SU-DHL-6 (cell line): ENCODE results near the gene UBE2O.
A peak's percentile ranks its signal among the peaks of the same experiment; 100 is the strongest.
"Not testable (repeated sequence)": the region's sequence is repeated elsewhere in the genome, so short reads cannot be mapped to it uniquely, and the experiment has no call there.

Experiments used
- H2AFZ ChIP-seq: fragments of 200-600 bp; sonication (generic); 2 replicates; pipeline ENCODE4 v1.6.1; 2014; ENCODE audit warnings: low read depth, mild to moderate bottlenecking, moderate library complexity, mixed read lengths, antibody characterized with exemption, low read length; ENCODE audit not compliant: severe bottlenecking
- H3F3A ChIP-seq: fragments of 200-600 bp; shearing (Covaris generic); 2 replicates; pipeline ENCODE4 v1.6.0; 2016; ENCODE audit warnings: antibody characterized with exemption, mild to moderate bottlenecking; ENCODE audit not compliant: insufficient read depth
- H3K27ac ChIP-seq: fragments of 200-600 bp; sonication (generic); 2 replicates; pipeline ENCODE4 v1.5.1; 2016; ENCODE audit warnings: low read depth, mild to moderate bottlenecking, low read length, moderate library complexity, mixed read lengths
- H3K27me3 ChIP-seq: fragments of 200-600 bp; sonication (generic), shearing (Covaris generic); 2 replicates; pipeline ENCODE4 v1.6.0; 2014; ENCODE audit warnings: mild to moderate bottlenecking, low read length
- H3K36me3 ChIP-seq: fragments of 200-600 bp; sonication (generic); 2 replicates; pipeline ENCODE4 v1.6.1; 2014; ENCODE audit warnings: mild to moderate bottlenecking, low read length, mixed read lengths
- H3K4me2 ChIP-seq: fragments of 300-600, 200-600 bp; shearing (Covaris generic), sonication (generic); 2 replicates; pipeline ENCODE4 v1.6.0; 2014; ENCODE audit warnings: low read length, low read depth, mild to moderate bottlenecking; ENCODE audit not compliant: poor library complexity, severe bottlenecking
- H3K4me3 ChIP-seq: fragments of 200-600 bp; sonication (generic); 2 replicates; pipeline ENCODE4 v1.5.1; 2014; ENCODE audit warnings: antibody characterized with exemption, low read length, mild to moderate bottlenecking, mixed read lengths; ENCODE audit not compliant: insufficient read depth, poor library complexity, severe bottlenecking
- H3K79me2 ChIP-seq: fragments of 200-600 bp; sonication (generic); 2 replicates; pipeline ENCODE4 v1.6.1; 2014; ENCODE audit warnings: mild to moderate bottlenecking, low read length, moderate library complexity; ENCODE audit not compliant: insufficient read depth
- H3K9ac ChIP-seq: fragments of 200-600 bp; sonication (generic); 2 replicates; pipeline ENCODE4 v1.7.0; 2014; ENCODE audit warnings: mild to moderate bottlenecking, low read length
- H3K9me2 ChIP-seq: fragments of 200-600 bp; sonication (generic); replicated peaks from 2 replicates; pipeline ENCODE4 v1.6.1; 2014; ENCODE audit warnings: low read length; ENCODE audit not compliant: insufficient read depth
- H3K9me3 ChIP-seq: fragments of 200-600 bp; sonication (generic); 2 replicates; pipeline ENCODE4 v1.6.1; 2014; ENCODE audit warnings: low read length, mixed read lengths; ENCODE audit not compliant: insufficient read depth
- H4K20me1 ChIP-seq: fragments of 200-600 bp; sonication (generic); 2 replicates; pipeline ENCODE4 v1.6.1; 2014; ENCODE audit warnings: low read depth, mild to moderate bottlenecking, antibody characterized with exemption, low read length, moderate library complexity, mixed read lengths
- CTCF ChIP-seq: fragments of 200-600 bp; sonication (generic); IDR thresholded peaks from one replicate; pipeline ENCODE4 v1.5.1; 2017; ENCODE audit warnings: antibody characterized with exemption, mild to moderate bottlenecking, low read length, moderate library complexity; ENCODE audit not compliant: insufficient read depth, poor library complexity, severe bottlenecking
- EZH2phosphoT487 ChIP-seq: fragments of 200-600 bp; sonication (generic), shearing (Covaris generic); conservative IDR thresholded peaks from 2 replicates; pipeline ENCODE4 v1.6.1; 2018; ENCODE audit warnings: mild to moderate bottlenecking, antibody characterized with exemption, low read length, moderate library complexity, mixed read lengths

The UBE2O gene

GRCh38 chr17:76353004-76353598 lies 99.9 kb downstream of the UBE2O start:
- no peaks in the 10 kb centered on the region for H3K36me3 ChIP-seq
- no peaks in the 10 kb centered on the region for H3K9me3 ChIP-seq
- H3K4me3 ChIP-seq = peak overlapping the region; percentile 87
- no peak for TF ChIP-seq CTCF
- no peak for TF ChIP-seq EZH2phosphoT487
- no peaks in the 10 kb centered on the region for H3K27me3 ChIP-seq
- H4K20me1 ChIP-seq = no peaks in the 10 kb centered on the region
- H3K79me2 ChIP-seq = peaks cover 35% of the 10 kb centered on the region
- H3K4me2 ChIP-seq = peak overlapping the region; percentile 77
- peak overlapping the region; percentile 77 for H3K27ac ChIP-seq
- peak overlapping the region; percentile 94 for H2AFZ ChIP-seq
- no peaks in the 10 kb centered on the region for H3K9me2 ChIP-seq
- H3K9ac ChIP-seq = peak overlapping the region; percentile 76
- peaks cover 5% of the 10 kb centered on the region; the same call in 1 of the 2 replicates for H3F3A ChIP-seq

- peak overlapping the region; percentile 42 for H3K4me2 ChIP-seq
- H3K36me3 ChIP-seq = 0 out of 2 replicates have a peak, but pooled peaks cover 3% of the 10 kb centered on the region
- no peaks in the 10 kb centered on the region for H3K27me3 ChIP-seq
- H3K27ac ChIP-seq = no peak overlapping the region
- no peak overlapping the region for H3K4me3 ChIP-seq
- no peaks in the 10 kb centered on the region for H3K9me3 ChIP-seq
- peaks cover 35% of the 10 kb centered on the region for H3K79me2 ChIP-seq
- no peaks in the 10 kb centered on the region for H3K9me2 ChIP-seq
- H2AFZ ChIP-seq = no peak overlapping the region
- no peak overlapping the region for H3K9ac ChIP-seq
- TF ChIP-seq EZH2phosphoT487 = no peak
- no peak for TF ChIP-seq CTCF
- peaks cover 5% of the 10 kb centered on the region; the same call in 1 of the 2 replicates for H3F3A ChIP-seq
- H4K20me1 ChIP-seq = no peaks in the 10 kb centered on the region
Observed at GRCh38 chr17:76351526-76352071, 101.4 kb downstream of the UBE2O start.

GRCh38 chr17:76350463-76350862 lies 102.5 kb downstream of the UBE2O start:
- no peaks in the 10 kb centered on the region for H3K9me3 ChIP-seq
- TF ChIP-seq EZH2phosphoT487 (no peak), CTCF (no peak)
- no peak overlapping the region for H2AFZ ChIP-seq
- H3K27me3 ChIP-seq = no peaks in the 10 kb centered on the region
- H3K36me3 ChIP-seq = 0 out of 2 replicates have a peak, but pooled peaks cover 3% of the 10 kb centered on the region
- no peak overlapping the region for H3K4me2 ChIP-seq
- no peak overlapping the region for H3K4me3 ChIP-seq
- no peak overlapping the region for H3K27ac ChIP-seq
- H3F3A ChIP-seq = peaks cover 5% of the 10 kb centered on the region; the same call in 1 of the 2 replicates
- H3K9me2 ChIP-seq = no peaks in the 10 kb centered on the region
- no peaks in the 10 kb centered on the region for H4K20me1 ChIP-seq
- H3K79me2 ChIP-seq = peaks cover 35% of the 10 kb centered on the region
- H3K9ac ChIP-seq = no peak overlapping the region

- H3K4me3 ChIP-seq, H3K27ac ChIP-seq, H3K27me3 ChIP-seq, H3K9me2 ChIP-seq, H3K4me2 ChIP-seq, H3K9ac ChIP-seq, H2AFZ ChIP-seq, H4K20me1 ChIP-seq, H3K36me3 ChIP-seq, H3K9me3 ChIP-seq, H3F3A ChIP-seq: not testable (repeated sequence)
- peaks cover 26% of the 10 kb centered on the region for H3K79me2 ChIP-seq
Observed at GRCh38 chr17:76346936-76347335, 106.0 kb downstream of the UBE2O start.
